ENCODE data around the gene SCYGR3. TPM values are rescaled to one million over a fixed set of nuclear protein-coding genes. Genes with fewer than 3 reads are reported as not detected.

SCYGR3 gene
- total RNA-seq, 1 donor from 2014 or later = not detected

DNA sequence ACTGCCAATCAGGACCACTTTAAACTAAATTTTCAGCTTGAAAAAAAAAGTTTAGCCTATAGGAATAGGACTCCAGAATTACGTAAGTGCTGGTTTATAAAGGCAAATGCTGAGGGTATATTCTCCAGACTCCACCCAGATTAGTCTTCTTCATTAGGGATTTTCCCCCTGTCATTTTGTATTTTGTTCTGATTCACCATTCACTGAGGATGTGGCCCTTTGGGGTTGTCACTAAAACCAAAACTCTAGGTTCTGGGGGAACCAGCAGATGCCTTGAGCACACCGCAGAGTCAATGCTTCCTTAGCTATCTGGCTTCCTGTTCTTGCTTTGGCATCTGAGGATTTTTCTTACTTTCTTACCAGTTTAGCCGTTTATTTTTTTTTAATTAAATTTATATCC lies 13.1 kb upstream of the SCYGR3 start:
- no peak overlapping the region for H3K27ac Mint-ChIP-seq
- H3K4me1 Mint-ChIP-seq (ENCODE audit: low read depth) = no peaks in the 10 kb centered on the region
- H3K4me3 Mint-ChIP-seq (ENCODE audit: low read depth) = no peak overlapping the region
- no peaks in the 10 kb centered on the region for H3K36me3 Mint-ChIP-seq (ENCODE audit: low read depth)
- peaks cover 15% of the 10 kb centered on the region for H3K27me3 Mint-ChIP-seq (ENCODE audit: low read depth)
- intact Hi-C loops (cut with micrococcal nuclease) = no loop called here
- no peak for DNase-seq (ENCODE audit: low spot score)
- no peaks in the 10 kb centered on the region for H3K9me3 Mint-ChIP-seq

DNA sequence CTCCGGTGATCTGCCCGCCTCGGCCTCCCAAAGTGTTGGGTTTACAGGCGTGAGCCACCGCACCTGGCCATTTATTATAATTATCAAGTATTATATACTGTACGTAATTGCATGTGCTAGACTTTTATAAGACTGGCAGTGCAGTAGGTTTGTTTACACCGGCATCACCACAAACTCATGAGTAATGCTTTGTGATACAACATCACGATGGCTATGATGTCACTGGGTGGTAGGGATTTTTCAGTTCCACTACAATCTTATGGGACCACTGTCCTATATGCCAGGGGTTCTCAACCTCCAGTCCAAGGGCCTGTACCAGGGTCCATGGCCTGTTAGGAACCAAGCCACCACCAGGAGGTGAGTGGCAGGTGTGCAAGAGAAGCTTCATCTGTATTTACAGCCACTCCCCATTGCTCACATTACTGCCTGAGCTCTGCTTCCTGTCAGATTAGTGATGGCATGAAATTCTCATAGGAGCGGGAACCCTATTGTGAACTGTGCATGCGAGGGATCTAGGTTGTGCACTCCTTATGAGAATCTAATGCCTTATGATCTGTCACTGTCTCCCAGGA lies 12.0 kb upstream of the SCYGR3 start:
- Mint-ChIP-seq H3K36me3 (ENCODE audit: low read depth) (no peaks in the 10 kb centered on the region), H3K4me3 (ENCODE audit: low read depth) (no peak overlapping the region), H3K4me1 (ENCODE audit: low read depth) (no peaks in the 10 kb centered on the region), H3K27me3 (ENCODE audit: low read depth) (peaks cover 15% of the 10 kb centered on the region), H3K9me3 (no peaks in the 10 kb centered on the region), H3K27ac (no peak overlapping the region)
- intact Hi-C loops (cut with micrococcal nuclease) = no loop called here
- no peak for DNase-seq (ENCODE audit: low spot score)

DNA sequence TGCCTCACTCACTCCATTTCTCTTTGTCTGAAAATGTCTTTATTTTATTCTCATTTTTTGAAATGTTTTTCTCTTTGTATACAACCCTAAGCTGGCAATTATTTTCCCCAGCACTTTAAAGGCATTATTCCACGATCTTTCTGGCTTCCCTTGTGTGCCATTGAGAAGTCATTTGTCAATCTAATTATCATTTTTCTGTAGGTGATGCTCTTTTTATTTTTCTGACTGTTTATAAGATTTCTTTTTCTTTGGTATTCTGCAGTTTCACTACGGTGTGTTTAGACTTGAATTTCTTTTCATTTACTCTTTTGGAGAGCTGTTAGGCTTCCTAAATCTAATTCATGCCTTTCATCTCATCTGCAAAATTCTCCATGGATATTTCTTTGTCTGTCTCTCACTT lies 10.8 kb upstream of the SCYGR3 start:
- H3K9me3 Mint-ChIP-seq = no peaks in the 10 kb centered on the region
- no peaks in the 10 kb centered on the region for H3K4me1 Mint-ChIP-seq (ENCODE audit: low read depth)
- DNase-seq (ENCODE audit: low spot score) = no peak
- H3K27ac Mint-ChIP-seq = no peak overlapping the region
- no peak overlapping the region for H3K4me3 Mint-ChIP-seq (ENCODE audit: low read depth)
- H3K27me3 Mint-ChIP-seq (ENCODE audit: low read depth) = peaks cover 5% of the 10 kb centered on the region
- H3K36me3 Mint-ChIP-seq (ENCODE audit: low read depth) = no peaks in the 10 kb centered on the region
- intact Hi-C loops (cut with micrococcal nuclease) = no loop called here

DNA sequence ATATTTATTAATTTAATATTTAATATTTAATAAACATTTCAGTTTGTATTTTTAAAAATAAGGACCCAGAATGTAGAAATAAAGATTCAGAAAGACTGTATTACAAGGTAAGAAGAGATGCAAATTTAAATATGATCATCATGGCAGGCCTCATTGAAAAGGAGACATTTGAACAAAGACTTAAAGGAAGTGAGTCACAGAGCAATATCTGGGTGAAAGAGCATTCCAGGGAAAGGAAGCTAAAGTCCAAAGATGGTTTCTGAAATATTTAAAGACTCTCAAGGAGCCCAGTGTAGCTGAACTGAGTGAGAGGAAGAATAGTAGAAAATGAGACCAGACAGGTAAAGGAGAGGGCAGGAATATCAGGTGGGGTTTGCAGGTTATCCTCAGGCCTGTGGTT lies 8.6 kb upstream of the SCYGR3 start:
- H3K4me1 Mint-ChIP-seq (ENCODE audit: low read depth) = no peaks in the 10 kb centered on the region
- no peak for DNase-seq (ENCODE audit: low spot score)
- no peaks in the 10 kb centered on the region for H3K36me3 Mint-ChIP-seq (ENCODE audit: low read depth)
- intact Hi-C loops (cut with micrococcal nuclease) = no loop called here
- no peaks in the 10 kb centered on the region for H3K9me3 Mint-ChIP-seq
- H3K4me3 Mint-ChIP-seq (ENCODE audit: low read depth) = no peak overlapping the region
- H3K27ac Mint-ChIP-seq = no peak overlapping the region
- H3K27me3 Mint-ChIP-seq (ENCODE audit: low read depth) = no peaks in the 10 kb centered on the region

DNA sequence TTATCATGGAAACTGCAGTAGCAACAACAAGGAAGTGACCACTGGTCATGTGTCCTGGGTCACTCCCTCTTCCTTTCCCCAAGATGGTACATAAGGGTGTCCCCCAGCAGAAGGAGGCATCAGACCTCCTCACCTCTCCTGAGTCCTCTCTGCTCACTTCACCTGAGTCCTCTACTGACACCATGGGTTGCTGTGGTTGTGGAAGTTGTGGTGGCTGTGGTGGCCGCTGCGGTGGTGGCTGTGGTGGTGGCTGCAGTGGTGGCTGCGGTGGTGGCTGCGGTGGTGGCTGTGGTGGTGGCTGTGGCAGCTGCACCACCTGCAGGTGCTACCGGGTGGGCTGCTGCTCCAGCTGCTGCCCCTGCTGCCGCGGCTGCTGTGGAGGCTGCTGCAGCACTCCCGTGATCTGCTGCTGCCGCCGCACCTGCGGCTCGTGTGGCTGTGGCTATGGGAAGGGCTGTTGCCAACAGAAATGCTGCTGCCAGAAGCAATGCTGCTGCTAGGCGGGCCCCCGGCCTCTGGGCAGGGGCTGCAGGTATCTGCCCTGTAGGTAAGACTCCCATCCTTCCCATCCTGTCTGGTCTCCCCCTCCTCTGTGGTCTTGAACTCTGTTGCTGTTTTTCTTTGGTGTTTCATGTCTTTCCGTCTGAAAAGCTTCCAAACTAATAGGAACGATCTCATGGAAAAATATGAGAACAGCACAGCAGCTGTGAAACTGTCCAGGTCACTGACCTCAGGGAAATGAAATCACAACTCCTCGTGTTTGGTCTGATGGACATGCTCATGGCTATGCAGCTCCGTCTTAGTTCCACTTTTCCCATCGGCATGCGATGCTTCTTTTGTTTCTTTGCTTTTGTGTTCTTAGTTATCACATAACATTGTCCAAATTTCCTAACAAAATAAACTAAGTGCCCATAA lies 2.9 kb upstream of the SCYGR3 start, which contains the start of gene SCYGR4:
SCYGR4 (plus strand) TSS at position 183 of the 915 bp plus-strand sequence; CDS start at position 183, 0 bp downstream.
- intact Hi-C loops (cut with micrococcal nuclease) = no loop called here
- no peak for DNase-seq (ENCODE audit: low spot score)
- H3K27ac Mint-ChIP-seq = no peak within 1 kb of the TSS
- no peaks in the 10 kb centered on the region for H3K27me3 Mint-ChIP-seq (ENCODE audit: low read depth)
- no peaks in the 10 kb centered on the region for H3K9me3 Mint-ChIP-seq
- H3K4me1 Mint-ChIP-seq (ENCODE audit: low read depth) = no peaks in the 10 kb centered on the region
- no peaks in the 10 kb centered on the region for H3K36me3 Mint-ChIP-seq (ENCODE audit: low read depth)
- no peak within 1 kb of the TSS for H3K4me3 Mint-ChIP-seq (ENCODE audit: low read depth)

DNA sequence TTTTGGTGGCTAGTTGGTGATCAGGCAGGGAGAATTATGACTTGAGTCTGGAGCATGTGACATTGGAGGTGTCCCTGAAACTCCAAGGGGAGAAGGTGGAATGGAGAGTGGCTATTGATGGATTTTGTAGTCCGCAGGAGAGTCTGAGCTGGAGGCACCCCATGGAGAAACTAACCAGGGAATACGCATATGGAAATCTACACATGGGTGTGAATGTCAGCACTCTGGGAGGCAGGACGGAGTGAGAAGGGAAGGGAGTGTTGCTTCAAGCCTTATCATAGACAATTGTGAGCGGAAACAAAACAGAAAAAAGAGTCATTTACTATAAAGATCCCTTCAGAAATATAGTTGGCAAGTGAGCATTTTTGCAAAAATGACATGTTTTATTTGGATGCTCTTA lies 2.0 kb upstream of the SCYGR3 start:
- peaks cover 2% of the 10 kb centered on the region for H3K27me3 Mint-ChIP-seq (ENCODE audit: low read depth)
- no peak overlapping the region for H3K4me3 Mint-ChIP-seq (ENCODE audit: low read depth)
- intact Hi-C loops (cut with micrococcal nuclease) = no loop called here
- H3K36me3 Mint-ChIP-seq (ENCODE audit: low read depth) = no peaks in the 10 kb centered on the region
- no peak overlapping the region for H3K27ac Mint-ChIP-seq
- H3K9me3 Mint-ChIP-seq = no peaks in the 10 kb centered on the region
- no peaks in the 10 kb centered on the region for H3K4me1 Mint-ChIP-seq (ENCODE audit: low read depth)
- DNase-seq (ENCODE audit: low spot score) = no peak

DNA sequence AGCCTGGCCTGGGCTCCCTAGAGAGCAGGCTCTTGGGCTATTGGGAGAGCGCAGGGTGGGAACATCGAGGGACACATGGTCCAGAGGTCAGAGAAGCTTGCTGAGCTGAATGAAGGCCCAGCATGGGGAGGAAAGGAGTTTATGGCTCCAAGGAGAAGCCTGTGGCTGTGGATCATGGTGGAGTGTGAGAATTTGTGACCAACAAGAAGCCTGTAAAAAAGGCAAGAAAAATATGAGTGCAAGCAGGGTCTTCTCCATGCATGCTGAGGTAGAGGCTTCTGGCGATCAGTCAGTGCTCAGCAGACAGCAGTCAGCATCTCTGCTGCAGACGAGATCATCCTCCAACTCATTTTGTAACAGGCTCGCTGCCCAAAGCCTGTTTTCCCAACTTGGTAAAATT lies 1.3 kb upstream of the SCYGR3 start:
- Mint-ChIP-seq H3K4me1 (ENCODE audit: low read depth) (no peaks in the 10 kb centered on the region), H3K27me3 (ENCODE audit: low read depth) (peaks cover 2% of the 10 kb centered on the region), H3K36me3 (ENCODE audit: low read depth) (no peaks in the 10 kb centered on the region), H3K27ac (no peak overlapping the region), H3K4me3 (ENCODE audit: low read depth) (no peak overlapping the region), H3K9me3 (no peaks in the 10 kb centered on the region)
- intact Hi-C loops (cut with micrococcal nuclease) = no loop called here
- DNase-seq (ENCODE audit: low spot score) = no peak

DNA sequence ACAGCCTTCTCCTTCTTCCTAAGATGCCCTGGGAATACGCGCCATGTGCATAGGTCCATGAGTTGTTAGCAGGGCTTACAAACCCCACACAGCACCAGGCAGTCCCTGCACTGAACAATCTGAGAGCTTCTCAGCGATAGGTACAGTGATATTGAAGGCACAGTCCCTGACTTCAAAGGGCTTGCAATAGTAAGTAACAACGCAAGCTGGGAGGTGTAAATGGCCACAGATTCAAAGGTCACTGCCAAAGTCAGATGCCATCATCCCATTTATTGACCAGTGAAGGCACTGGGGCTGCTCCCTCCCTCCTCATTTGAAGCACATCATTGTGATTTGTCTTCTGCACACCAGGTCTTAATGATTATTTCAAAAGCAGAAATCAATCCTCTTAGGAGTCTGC lies 541 bp upstream of the SCYGR3 start:
- H3K9me3 Mint-ChIP-seq = no peaks in the 10 kb centered on the region
- no peak overlapping the region for H3K4me3 Mint-ChIP-seq (ENCODE audit: low read depth)
- peaks cover 5% of the 10 kb centered on the region for H3K27me3 Mint-ChIP-seq (ENCODE audit: low read depth)
- H3K27ac Mint-ChIP-seq = no peak overlapping the region
- H3K36me3 Mint-ChIP-seq (ENCODE audit: low read depth) = no peaks in the 10 kb centered on the region
- intact Hi-C loops (cut with micrococcal nuclease) = no loop called here
- DNase-seq (ENCODE audit: low spot score) = no peak
- H3K4me1 Mint-ChIP-seq (ENCODE audit: low read depth) = peaks cover 1% of the 10 kb centered on the region

DNA sequence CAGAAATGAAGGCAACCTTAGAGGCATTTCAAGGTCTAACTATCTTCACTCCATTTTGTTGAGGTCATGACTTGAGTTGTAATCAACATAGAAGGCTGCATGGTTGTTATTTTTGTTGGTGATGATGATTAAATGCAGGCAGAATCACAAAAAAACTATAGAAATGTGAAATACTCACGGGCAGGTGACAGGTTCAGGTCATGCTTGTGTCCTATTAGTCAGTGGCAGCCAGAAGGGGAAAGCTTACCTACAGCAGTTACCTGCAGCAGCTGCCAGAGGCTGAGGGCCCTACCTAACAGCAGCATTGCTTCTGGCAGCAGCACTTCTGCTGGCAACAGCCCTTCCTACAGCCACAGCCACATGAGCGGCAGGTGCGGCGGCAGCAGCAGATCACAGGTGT lies 394 bp downstream of the SCYGR3 start:
- no peak overlapping the region for H3K4me3 Mint-ChIP-seq (ENCODE audit: low read depth)
- peaks cover 10% of the 10 kb centered on the region for H3K27me3 Mint-ChIP-seq (ENCODE audit: low read depth)
- no peaks in the 10 kb centered on the region for H3K36me3 Mint-ChIP-seq (ENCODE audit: low read depth)
- DNase-seq (ENCODE audit: low spot score) = no peak
- H3K4me1 Mint-ChIP-seq (ENCODE audit: low read depth) = peaks cover 3% of the 10 kb centered on the region
- intact Hi-C loops (cut with micrococcal nuclease) = no loop called here
- no peak overlapping the region for H3K27ac Mint-ChIP-seq
- no peaks in the 10 kb centered on the region for H3K9me3 Mint-ChIP-seq

DNA sequence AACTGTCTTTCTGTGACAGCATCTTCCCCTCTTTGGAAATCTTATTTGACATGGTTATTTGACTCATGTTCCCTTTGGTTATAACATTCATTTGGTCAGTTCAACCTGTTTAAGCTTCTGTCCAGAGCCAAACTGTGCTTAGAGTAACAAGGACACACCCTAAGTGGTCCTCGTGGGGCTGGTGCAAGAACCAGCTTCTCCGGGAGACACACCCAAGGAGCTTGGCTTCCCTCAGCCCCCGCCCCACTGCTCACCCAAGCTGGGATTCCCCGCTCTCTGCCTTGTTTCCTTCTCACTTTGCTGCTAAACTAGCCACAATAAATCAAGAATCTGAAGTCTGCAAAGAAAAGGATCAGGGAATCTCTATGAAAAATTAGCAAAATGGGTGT lies 1.4 kb downstream of the SCYGR3 start:
- peaks cover 4% of the 10 kb centered on the region for H3K4me1 Mint-ChIP-seq (ENCODE audit: low read depth)
- intact Hi-C loops (cut with micrococcal nuclease) = no loop called here
- H3K27ac Mint-ChIP-seq = no peak overlapping the region
- H3K9me3 Mint-ChIP-seq = no peaks in the 10 kb centered on the region
- no peak overlapping the region for H3K4me3 Mint-ChIP-seq (ENCODE audit: low read depth)
- no peaks in the 10 kb centered on the region for H3K36me3 Mint-ChIP-seq (ENCODE audit: low read depth)
- DNase-seq (ENCODE audit: low spot score) = no peak
- peaks cover 17% of the 10 kb centered on the region for H3K27me3 Mint-ChIP-seq (ENCODE audit: low read depth)

DNA sequence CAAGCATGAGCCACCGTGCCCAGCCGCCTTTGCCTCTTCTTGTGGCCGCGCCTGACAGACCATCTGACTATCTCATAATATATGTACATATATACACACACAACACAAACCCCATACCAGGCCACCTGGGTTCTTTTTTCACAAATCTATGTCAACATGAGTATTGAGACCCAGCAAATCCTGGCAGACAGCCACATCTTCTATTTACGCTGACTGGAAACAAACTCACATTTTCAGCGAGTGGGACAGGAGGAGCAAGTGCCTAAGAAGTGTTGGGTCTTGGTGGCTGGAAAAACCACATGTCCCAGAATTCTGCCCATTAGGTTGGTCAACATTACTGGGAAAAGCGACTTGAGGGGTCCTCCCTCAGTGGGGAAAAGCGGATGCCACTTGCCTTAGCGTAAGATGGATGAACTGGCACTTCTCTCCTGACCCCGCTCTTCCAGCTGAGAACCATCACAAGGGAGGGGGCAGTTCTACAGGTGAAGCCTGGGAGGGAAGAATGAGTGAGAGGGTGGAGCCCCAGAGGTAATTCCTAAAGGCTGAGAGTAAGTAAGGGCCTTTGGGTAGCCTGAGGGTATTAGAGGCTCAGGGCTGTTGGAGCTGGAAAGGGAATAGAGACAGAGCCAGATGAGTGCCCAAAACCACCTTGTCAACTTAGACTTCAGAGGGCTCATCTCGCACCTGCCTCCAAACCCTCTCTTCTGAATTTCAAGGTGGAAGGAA lies 1.9 kb downstream of the SCYGR3 start:
- no peak overlapping the region for H3K4me3 Mint-ChIP-seq (ENCODE audit: low read depth)
- intact Hi-C loops (cut with micrococcal nuclease) = no loop called here
- no peak for DNase-seq (ENCODE audit: low spot score)
- no peak overlapping the region for H3K27ac Mint-ChIP-seq
- peaks cover 5% of the 10 kb centered on the region for H3K4me1 Mint-ChIP-seq (ENCODE audit: low read depth)
- H3K36me3 Mint-ChIP-seq (ENCODE audit: low read depth) = no peaks in the 10 kb centered on the region
- peaks cover 21% of the 10 kb centered on the region for H3K27me3 Mint-ChIP-seq (ENCODE audit: low read depth)
- H3K9me3 Mint-ChIP-seq = no peaks in the 10 kb centered on the region

DNA sequence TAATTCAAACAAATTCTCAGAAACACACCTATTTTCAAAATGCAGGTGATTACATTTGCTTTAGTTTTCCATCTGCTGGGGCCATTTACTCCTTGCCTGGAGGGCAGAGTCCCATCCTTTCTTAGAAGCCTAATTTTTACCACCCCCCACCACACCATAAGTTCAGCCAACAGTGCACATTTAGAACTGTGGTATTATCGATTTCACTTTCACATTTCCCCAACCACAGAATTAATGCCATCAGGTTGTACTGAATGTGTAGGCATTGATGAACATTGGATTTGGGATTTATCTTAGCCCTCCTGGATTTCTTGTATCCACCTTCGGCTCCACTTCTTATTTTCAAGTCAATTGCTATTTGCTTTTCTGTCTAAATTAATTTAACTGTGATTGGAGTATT lies 4.5 kb downstream of the SCYGR3 start:
- Mint-ChIP-seq H3K4me1 (ENCODE audit: low read depth) (peaks cover 5% of the 10 kb centered on the region), H3K27ac (no peak overlapping the region), H3K4me3 (ENCODE audit: low read depth) (no peak overlapping the region), H3K36me3 (ENCODE audit: low read depth) (no peaks in the 10 kb centered on the region), H3K9me3 (no peaks in the 10 kb centered on the region), H3K27me3 (ENCODE audit: low read depth) (peaks cover 25% of the 10 kb centered on the region)
- intact Hi-C loops (cut with micrococcal nuclease) = no loop called here
- DNase-seq (ENCODE audit: low spot score) = no peak

Data from activated T-helper 2 cell treated with anti-CD3 and anti-CD28 coated beads, Interferon-gamma antibody, Interleukin-2, Interleukin-4, amounts not matched to agents 10 μg/mL and 5 μg/mL and 100 μg/mL, durations not matched to agents 14 hours and 24 hours and 36 hours (primary cell).